Parathyroid adenoma (tissue), 2 donors: Measurements from ENCODE around the gene NPAS1.
"Not testable (repeated sequence)": the region's sequence is repeated elsewhere in the genome, so short reads cannot be mapped to it uniquely, and the experiment has no call there.

Experiments used
- H2AFZ ChIP-seq: fragments of 300-600 bp; sonication (generic); one replicate; pipeline ENCODE4 v1.7.0; 2017; ENCODE audit warnings: antibody characterized with exemption, mild to moderate bottlenecking
- H3K27ac ChIP-seq: fragments of 300-600 bp; sonication (generic); one replicate; pipeline ENCODE4 v1.7.0; 2017
- H3K27me3 ChIP-seq: fragments of 300-600 bp; sonication (generic); one replicate; pipeline ENCODE4 v1.7.0; 2017; ENCODE audit warnings: low read length; ENCODE audit not compliant: control insufficient read depth, insufficient read depth
- H3K36me3 ChIP-seq: fragments of 300-600 bp; sonication (generic); one replicate; pipeline ENCODE4 v1.7.0; 2017; ENCODE audit warnings: low read length; ENCODE audit not compliant: control insufficient read depth, insufficient read depth
- H3K4me1 ChIP-seq: fragments of 300-600 bp; sonication (generic); one replicate; pipeline ENCODE4 v1.7.0; 2017; ENCODE audit warnings: control low read depth
- H3K4me2 ChIP-seq: fragments of 300-600 bp; sonication (generic); one replicate; pipeline ENCODE4 v1.7.0; 2017; ENCODE audit warnings: low read length
- H3K4me3 ChIP-seq: fragments of 300-600 bp; sonication (generic); one replicate; pipeline ENCODE4 v1.7.0; 2017; ENCODE audit warnings: low read depth, low read length
- H3K79me2 ChIP-seq: fragments of 300-600 bp; sonication (generic); one replicate; pipeline ENCODE4 v1.7.0; 2017; ENCODE audit warnings: control low read depth
- H3K9ac ChIP-seq: fragments of 300-600 bp; sonication (generic); one replicate; pipeline ENCODE4 v1.7.0; 2017; ENCODE audit warnings: mild to moderate bottlenecking
- H3K9me3 ChIP-seq: fragments of 300-600 bp; sonication (generic); one replicate; pipeline ENCODE4 v1.7.0; 2017; ENCODE audit warnings: low read length; ENCODE audit not compliant: control insufficient read depth
- CTCF ChIP-seq: fragments of 300-600 bp; sonication (generic); IDR thresholded peaks from one replicate; pipeline ENCODE4 v1.7.0; 2017; ENCODE audit warnings: antibody characterized with exemption, mild to moderate bottlenecking
- donor health status: primary hyperparathyroidism.

NPAS1 gene

GRCh38 chr19:47075941-47076340 is 56.3 kb downstream of the NPAS1 start:
- peaks cover 15% of the 10 kb centered on the region for H3K4me1 ChIP-seq
- no peaks in the 10 kb centered on the region for H3K9me3 ChIP-seq
- peaks cover 52% of the 10 kb centered on the region for H3K79me2 ChIP-seq
- no peaks in the 10 kb centered on the region for H3K27me3 ChIP-seq
- no peaks in the 10 kb centered on the region for H3K36me3 ChIP-seq
- no peak overlapping the region for H3K4me2 ChIP-seq
- H3K9ac ChIP-seq = no peak overlapping the region
- no peak for TF ChIP-seq CTCF
- no peak overlapping the region for H3K4me3 ChIP-seq
- H3K27ac ChIP-seq = no peak overlapping the region
- no peak overlapping the region for H2AFZ ChIP-seq

- peaks cover 36% of the 10 kb centered on the region for H3K4me1 ChIP-seq
- H3K79me2 ChIP-seq = peaks cover 37% of the 10 kb centered on the region
- H3K36me3 ChIP-seq, H3K27ac ChIP-seq, H3K4me2 ChIP-seq, H3K4me3 ChIP-seq, H3K9me3 ChIP-seq, H3K9ac ChIP-seq, H2AFZ ChIP-seq, H3K27me3 ChIP-seq: not testable (repeated sequence)
Observed at GRCh38 chr19:47078351-47078750, 58.7 kb downstream of the NPAS1 start.

- Histone ChIP-seq H3K27ac (peak overlapping the region; percentile 82), H3K4me1 (peaks cover 39% of the 10 kb centered on the region), H2AFZ (peak overlapping the region; percentile 34), H3K9ac (no peak overlapping the region), H3K27me3 (no peaks in the 10 kb centered on the region), H3K36me3 (no peaks in the 10 kb centered on the region), H3K79me2 (peaks cover 15% of the 10 kb centered on the region), H3K4me2 (no peak overlapping the region), H3K9me3 (no peaks in the 10 kb centered on the region), H3K4me3 (no peak overlapping the region)
- no peak for TF ChIP-seq CTCF
Observed at GRCh38 chr19:47081095-47081494, 61.5 kb downstream of the NPAS1 start.

- Histone ChIP-seq H3K27me3 (no peaks in the 10 kb centered on the region), H3K4me3 (no peak overlapping the region), H3K36me3 (no peaks in the 10 kb centered on the region), H3K27ac (peak overlapping the region; percentile 82), H2AFZ (no peak overlapping the region), H3K4me2 (no peak overlapping the region), H3K4me1 (peaks cover 39% of the 10 kb centered on the region), H3K9me3 (no peaks in the 10 kb centered on the region), H3K79me2 (peaks cover 3% of the 10 kb centered on the region), H3K9ac (no peak overlapping the region)
- no peak for TF ChIP-seq CTCF
Observed at GRCh38 chr19:47082493-47082892, 62.9 kb downstream of the NPAS1 start.

- Histone ChIP-seq H3K4me3 (no peak overlapping the region), H3K9me3 (no peaks in the 10 kb centered on the region), H2AFZ (no peak overlapping the region), H3K4me1 (peaks cover 34% of the 10 kb centered on the region), H3K27me3 (no peaks in the 10 kb centered on the region), H3K36me3 (no peaks in the 10 kb centered on the region), H3K9ac (no peak overlapping the region), H3K27ac (no peak overlapping the region), H3K4me2 (no peak overlapping the region), H3K79me2 (peaks cover 3% of the 10 kb centered on the region)
- no peak for TF ChIP-seq CTCF
Observed at GRCh38 chr19:47084879-47085439, 65.3 kb downstream of the NPAS1 start.
